HG02798 (cell line): ENCODE measurements around the gene ZNF599.
"Not testable (repeated sequence)": the region's sequence is repeated elsewhere in the genome, so short reads cannot be mapped to it uniquely, and the experiment has no call there.

Experiments used
- ATAC-seq: cut with Tn5 transposase; IDR thresholded peaks from one replicate; pipeline ENCODE4 v1.9.1; 2021; ENCODE audit warnings: mild to moderate bottlenecking; ENCODE audit not compliant: unreplicated experiment, poor library complexity

ZNF599 gene

DNA sequence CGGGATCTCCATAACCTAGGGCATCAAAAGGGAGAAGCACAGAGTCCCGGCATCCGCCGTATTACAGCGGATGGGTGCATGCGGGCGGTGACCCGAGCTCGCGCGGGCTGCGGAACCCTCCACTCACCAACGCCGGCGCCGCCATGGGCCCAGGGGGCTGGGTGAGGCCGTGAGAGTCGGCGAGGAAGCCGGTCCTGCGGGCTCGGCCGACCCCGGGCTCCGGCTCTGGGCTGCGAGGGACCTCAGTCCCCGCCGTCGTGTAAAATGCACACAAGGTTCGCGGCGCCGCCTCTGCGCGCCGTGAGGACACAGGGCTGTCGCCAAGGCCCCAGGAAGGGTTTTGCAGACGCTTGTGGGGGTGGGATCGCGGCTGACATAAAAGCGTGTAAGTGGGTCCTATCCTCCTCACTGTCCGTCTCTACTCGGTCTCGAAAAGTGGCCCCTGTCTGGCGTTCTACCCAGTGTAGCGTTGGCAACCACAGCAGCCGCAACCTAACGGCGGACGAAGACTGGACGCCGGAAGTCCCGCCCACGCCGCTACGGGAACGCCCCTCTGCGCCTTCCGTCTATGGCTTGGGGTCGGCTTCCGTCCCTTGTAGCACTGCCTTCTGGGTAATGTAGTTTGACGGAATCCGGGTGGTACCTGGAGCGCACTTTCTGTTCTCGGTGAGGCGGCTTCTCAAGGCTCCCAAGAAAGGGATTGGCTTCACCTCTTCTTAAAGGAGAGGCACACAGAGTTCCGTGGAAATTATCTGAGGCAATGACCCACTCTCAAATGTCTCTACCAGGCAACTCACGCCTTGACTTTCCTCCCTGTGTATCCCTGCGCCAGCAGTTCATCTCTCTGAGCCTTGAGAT is at the start of gene ZNF599:
TSS of gene ZNF599 (minus strand) at position 519 of the 858 bp plus-strand sequence. CDS start at position 145, 374 bp downstream.
- peak; percentile 98 for ATAC-seq

DNA sequence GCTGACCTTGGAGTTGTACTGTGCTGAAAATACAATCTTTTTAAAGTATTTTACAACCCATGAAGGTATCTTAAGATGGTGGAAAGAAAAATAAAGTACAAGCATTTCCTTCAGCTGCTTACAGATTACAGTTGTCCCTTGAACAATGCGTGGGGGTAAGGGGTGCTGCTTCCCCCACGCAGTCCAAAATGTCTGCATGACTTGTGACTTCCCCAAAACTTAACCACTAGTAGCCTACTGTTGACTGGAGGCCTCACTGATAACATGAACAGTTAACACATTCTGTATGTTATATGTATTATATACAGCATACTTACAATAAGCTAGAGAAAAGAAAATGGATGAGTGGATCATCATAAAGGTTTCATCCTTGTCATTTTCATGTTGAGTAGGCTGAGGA is 45.3 kb upstream of the ZNF599 start:
- no peak for ATAC-seq

DNA sequence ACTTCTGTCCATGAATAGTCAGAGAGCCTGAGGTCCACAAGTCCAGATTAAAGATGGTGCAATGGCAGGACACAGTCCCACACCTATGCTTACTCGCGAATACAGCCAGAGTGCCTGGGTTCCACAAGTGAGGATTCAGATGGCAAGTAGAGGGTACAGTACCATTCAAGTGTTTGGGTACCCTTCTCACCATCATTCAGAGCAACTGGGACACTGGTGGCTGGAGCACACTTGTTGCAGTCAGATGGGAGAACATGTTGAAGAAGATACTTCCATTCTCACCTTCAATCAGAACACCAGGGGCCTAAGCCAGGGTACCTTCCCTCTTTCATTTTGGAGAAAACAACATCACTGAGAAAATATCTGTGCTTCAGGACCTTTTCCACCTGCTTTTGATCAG is 43.7 kb upstream of the ZNF599 start:
- no peak for ATAC-seq

DNA sequence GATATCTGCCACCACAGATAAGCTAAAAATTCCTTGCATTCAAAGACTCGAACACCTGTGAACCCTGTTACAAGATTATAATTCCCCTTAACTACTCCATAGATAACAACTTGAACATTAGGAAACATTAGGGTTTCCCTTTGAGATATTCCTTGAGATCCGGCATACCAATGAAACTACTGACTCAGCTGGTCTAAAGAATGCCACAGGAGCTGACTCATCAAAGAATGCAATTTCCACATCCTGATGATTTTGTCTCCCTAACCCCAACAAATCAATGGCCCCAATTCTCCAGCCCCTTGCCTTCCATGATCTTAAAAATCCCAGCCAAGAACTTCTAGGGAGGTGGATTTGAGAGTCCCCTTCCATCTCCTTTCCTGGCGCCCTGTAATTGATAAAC is 35.6 kb upstream of the ZNF599 start:
- no peak for ATAC-seq

DNA sequence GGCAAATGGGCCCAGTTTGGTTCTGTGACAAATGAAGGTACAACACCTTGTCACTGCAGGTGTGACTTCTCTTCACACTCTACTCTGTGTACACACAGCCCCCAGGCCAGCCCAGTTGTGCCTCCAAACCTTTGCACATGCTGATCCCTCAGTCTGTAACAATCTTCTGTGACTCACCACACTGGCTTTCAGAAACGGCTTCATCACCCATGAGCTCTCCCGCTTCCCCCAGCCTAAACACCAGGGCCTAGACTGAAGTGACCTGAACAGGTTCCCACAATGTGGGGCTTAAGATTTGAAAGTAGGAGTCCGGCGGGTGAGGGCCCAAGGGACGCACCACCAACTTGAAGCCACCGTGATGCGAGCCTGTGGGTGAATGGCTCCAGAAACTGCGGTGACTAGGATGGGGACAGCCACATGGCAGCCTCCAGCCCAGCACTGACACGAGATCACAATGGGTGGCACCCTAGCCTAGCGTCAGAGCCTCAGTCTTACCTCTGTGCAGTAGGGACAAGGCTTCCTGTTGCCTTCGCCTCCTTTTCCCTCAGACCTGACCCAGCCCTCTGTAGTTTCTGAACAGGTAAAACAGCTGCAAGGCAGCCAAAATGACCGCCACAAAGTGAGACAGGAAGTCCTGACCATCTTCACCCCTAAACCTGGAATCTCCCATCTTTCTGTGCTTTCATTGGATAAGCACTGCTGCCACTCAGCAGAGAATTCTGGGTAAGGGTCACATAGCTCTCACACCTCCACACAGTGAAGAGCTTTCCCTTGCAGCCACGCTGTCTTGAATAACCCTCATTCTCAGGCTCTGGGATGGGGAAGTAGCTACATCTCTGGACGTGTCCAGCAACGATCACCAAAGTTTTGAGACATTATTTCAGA is 34.2 kb upstream of the ZNF599 start:
- no peak for ATAC-seq

DNA sequence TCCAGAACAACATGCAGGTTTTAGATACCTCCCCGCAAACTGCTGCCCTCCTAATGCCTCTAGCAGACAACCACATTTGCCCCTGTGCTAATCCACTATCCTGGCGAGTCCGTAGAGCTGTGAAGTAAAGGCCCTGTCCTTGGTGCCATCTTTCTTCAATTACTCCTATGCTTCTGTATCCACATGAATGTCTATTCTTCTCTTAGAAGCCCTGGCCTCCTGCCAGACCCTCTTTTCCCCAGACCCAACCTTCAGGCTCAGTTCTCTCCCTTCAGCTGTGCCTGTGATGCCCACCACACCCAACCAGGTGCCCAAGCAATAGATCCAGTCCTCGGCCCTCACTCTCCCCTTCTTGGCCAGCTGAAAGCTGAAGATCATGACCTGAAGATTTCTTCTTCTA is 31.1 kb upstream of the ZNF599 start:
- no peak for ATAC-seq

DNA sequence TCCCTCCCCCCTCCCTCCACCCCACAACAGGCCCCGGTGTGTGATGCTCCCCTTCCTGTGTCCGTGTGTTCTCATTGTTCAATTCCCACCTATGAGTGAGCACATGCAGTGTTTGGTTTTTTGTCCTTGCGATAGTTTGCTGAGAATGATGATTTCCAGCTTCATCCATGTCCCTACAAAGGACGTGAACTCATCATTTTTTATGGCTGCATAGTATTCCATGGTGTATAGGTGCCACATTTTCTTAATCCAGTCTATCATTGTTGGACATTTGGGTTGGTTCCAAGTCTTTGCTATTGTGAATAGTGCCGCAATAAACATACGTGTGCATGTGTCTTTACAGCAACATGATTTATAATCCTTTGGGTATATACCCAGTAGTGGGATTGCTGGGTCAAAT is 23.9 kb upstream of the ZNF599 start:
- ATAC-seq = not testable (repeated sequence)

DNA sequence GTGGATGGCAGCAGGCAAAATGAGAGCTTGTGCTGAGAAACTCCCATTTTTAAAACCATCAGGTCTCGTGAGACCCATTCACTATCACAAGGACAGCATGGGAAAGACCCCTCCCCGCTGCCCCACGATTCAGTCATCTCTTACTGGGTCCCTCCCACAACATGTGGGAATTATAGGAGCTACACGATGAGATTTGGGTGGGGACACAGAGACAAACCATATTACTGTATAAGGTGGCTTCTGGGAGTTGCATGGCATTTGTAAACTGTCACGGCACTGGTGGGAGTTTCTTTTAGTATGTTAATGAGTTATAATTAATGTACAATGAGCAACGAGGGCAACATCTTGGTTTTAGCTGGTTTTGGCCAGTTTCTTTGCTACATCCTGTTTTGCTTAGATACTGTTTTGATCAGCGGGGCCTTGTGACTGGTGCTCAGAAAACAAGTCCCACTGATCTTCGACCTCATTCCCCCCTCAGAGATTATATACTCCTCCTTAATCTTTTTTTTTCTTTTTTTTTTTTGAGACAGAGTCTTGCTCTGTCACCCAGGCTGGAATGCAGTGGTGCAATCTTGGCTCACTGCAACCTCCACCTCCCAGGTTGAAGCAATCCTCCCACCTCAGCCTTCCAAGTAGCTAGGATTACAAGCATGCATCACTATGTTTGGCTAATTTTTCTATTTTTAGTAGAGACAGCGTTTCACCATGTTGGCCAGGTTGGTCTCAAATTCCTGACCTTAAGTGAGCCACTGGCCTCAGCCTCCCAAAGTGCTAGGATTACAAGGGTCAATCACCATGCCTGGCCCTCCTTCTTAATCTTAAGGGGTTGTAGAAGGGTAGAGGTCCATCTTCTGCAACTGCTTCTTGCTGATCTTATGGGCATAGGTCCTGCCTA is 21.3 kb upstream of the ZNF599 start:
- no peak for ATAC-seq

DNA sequence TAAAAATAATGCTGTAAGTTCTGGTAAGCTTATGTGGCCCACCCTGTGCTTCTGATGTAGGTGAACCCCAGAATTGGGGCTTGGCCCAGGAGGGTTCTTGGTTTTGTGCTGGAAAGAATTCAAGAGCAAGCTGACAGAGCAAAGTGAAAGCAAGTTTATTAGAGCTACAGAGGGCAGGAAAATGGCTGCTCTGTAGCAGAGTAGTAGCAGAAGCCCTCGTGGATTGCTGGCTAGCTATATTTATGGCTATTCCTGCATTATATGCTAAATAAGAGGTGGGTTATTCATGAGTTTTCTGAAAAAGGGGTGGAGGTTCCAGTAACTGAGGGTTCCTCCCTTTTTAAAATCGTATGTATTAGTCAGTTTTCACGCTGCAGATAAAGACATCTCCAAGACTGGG is 20.6 kb upstream of the ZNF599 start:
- no peak for ATAC-seq

DNA sequence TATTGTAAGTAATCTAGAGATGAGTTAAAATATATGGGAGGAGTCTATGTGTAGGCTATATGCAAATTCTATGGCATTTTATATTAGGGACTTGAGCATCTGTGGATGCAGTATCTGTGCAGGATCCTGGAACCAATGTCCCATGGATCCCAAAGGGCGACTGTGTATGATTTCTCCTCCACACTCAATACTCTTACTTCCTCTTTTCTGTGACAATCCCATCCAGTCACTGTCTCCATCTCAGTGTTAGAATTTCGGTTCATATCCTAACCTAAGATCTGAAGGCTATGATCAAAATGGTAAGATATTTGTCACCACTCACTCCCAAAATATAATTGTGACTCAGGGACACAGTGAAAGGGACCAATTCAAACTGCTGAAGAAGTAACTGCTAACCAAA is 15.1 kb upstream of the ZNF599 start:
- no peak for ATAC-seq

DNA sequence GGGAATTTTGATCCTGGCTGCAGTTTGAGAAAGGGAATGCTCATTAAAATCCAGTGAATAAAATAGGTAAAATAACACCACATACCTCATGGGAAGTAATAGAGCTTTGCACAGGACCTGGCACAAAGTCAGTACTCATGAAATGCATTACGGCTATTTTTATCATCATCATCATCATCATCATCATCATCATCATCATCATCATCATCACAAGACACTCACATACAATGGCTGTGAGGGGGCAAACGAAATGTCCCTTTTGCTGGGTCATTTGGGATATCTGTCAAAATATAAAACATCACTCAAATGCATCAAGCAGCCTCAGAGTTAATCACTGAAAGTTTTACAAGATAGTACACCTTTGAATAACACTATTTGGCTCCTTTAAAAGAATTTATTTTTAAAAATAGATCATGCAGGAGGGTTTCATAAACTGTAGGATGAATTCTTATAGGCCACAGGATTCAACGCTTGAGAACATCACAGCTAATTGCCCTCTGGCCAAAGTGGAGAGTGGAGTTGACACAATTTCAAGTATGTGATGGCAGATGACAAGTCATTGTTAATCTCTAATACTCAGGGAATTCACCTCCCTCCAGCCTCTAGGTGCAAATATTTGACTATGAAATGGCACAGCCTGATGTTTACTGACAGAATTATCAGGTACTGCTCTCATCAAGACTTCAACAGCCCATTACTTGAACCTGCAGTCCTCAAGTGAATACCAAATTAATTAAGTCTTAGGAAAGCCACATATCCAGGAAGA is 14.2 kb upstream of the ZNF599 start:
- ATAC-seq = no peak

DNA sequence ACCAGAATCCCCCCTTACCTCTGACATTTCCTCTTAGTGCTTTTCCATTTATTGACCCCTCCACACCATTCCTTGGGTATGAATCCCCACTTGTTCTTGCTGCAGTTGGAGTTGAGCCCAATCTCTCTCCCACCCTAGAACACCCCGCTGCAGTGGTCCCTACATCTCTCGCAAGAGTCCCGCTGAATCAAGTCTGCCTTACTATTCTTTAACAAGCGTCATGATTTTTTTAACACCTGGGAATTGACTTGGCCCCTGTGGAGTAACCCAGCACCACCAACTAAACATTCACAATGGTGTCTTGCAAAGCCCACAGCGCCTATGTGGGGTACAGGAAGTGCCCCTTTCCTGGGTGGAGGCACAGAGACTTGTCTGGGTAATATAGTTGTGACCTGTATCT is 13.2 kb upstream of the ZNF599 start:
- no peak for ATAC-seq

DNA sequence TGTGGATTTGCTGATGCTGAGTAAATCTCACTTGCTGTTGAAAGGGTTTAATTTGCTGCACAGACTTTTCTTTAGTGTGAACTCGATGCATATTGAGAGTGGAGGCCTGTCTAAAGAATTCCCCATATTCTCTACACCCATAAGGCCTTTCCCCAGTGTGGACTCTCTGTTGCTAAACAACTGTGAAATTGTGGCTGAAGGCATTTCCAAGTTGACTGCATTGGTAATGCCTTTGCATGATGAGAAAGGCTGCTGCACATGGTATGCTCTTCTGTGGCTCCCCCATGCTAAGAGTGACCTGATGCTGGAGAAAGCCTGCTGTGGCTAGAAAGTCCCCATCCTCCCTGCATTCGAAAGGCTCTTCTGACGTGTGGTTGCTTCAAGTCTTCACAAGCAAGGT is 6.6 kb upstream of the ZNF599 start:
- no peak for ATAC-seq

DNA sequence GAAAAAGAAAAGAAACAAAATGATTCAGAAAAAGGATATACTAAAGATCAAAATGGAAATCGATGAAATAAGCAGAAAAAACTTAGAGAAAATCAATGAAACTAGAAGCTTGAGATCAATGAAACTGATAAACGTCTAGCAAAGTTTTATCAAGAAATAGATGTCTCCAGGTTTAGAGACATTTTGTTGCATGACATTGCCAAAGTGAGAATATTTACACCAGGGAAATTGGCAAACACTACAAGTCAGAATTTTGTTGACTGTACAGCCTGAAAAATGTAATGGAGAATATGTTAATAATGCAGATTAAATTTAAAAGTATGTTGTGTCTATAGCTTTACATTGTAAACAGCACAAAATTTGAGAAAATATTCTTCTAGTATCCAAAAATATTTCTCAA is 5.3 kb upstream of the ZNF599 start:
- ATAC-seq = no peak

DNA sequence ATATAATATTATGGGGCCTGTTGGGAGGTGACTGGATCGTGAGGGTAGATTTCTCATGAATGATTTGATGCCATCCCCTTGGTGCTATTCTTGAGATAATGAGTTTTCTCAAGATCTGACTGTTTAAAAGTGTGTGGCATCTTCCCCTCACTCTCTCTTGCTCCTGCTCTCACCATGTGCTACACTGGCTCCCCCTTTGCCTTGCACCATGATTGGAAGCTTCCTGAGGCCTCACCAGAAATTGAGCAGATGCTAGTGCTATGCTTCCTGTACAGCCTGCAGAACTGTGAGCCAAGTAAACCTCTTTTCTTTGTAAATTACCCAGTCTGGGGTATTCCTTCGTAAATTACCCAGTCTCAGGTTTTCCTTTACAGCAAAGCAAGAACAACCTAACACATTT is 1.8 kb upstream of the ZNF599 start:
- no peak for ATAC-seq

DNA sequence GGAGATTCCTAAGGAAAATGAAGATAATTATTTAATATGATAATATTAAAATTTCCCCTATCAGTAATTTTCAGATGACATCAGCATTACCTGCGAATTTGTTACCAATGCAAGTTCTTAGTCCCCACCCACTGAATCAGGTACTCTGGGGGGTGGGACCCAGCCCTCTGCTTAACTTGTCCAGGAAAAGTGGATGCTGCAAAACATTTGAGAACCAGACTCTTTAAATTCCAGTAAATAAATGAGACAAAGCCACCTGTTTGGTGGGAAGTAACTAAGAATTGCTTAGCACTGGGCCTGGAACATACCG is 495 bp upstream of the ZNF599 start:
- ATAC-seq = no peak

DNA sequence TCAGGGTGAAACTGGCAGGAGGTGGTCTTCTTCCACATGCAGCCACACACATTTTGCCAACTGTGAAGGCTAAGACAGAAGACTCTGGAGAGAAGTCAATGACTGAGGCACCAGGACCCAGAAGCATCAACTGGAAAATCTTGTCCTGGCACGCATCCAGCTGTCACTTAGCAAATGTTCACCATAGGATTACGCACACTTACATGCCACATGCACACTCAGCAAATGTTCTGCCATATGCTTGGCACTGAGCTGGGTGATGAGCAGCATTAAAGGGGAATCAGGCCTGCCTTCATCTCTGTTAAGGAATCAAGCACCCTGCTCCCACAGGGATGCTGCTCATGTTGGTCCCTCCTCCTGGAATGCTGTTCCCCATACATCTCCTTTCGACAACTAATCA is 5.1 kb downstream of the ZNF599 start:
- ATAC-seq = no peak

DNA sequence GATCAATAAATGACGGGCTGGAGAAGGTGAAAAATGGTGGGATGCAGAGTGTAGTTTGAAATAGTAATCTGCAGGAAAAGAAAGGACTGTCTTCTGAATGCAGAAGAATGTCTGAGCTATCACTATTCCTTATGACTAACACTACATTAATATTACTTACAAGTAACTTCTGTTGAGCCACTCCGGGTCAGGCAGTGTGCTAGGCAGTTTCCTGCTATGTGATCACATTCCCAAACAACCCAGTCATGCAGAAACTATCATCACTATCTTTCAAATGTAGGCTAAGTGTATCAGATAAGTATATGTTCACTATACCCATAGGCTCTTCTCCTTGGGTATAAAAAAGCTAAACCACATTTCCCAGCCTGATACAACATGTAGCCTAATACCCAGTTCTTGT is 6.6 kb downstream of the ZNF599 start:
- ATAC-seq = no peak

DNA sequence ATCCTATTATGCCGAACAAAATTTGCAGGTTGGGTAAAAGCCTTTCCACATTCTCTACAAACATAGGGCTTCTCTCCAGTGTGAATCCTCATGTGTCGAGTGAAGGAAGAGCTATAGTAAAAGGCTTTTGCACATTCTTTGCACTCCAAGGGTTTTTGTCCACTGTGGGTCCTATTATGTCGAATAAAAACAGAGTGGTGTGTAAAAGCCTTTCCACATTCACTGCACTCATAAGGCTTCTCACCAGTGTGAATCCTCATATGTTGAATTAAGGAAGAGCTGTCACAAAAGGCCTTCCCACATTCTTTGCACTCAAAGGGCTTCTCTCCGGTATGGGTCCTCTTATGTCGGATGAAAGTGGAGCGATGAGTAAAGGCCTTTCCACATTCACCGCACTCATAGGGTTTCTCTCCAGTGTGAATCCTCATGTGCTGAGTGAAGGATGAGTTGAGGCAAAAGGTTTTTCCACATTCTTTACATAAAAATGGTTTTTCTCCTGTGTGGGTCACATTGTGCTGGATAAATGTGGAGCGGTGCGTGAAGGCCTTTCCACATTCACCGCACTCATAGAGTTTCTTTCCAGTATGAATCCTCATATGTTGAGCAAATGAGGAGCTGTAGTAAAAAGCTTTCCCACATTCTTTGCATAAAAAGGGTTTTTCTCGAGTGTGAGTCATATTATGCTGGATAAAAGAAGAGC is 13.6 kb downstream of the ZNF599 start:
- no peak for ATAC-seq
